Astrocyte (in vitro differentiated cells and primary cell): Measurements from ENCODE around the gene RPL10.

Experiments
- CTCF ChIP-seq: IDR thresholded peaks from 2 replicates; pipeline ENCODE4 v1.5.1; 2011; ENCODE audit warnings: low read depth, mild to moderate bottlenecking, inconsistent platforms, low read length, moderate library complexity; ENCODE audit not compliant: insufficient read depth
- EZH2 ChIP-seq: IDR thresholded peaks from 2 replicates; pipeline ENCODE4 v1.6.1; 2012; ENCODE audit warnings: mild to moderate bottlenecking, low read length, inconsistent platforms; ENCODE audit not compliant: insufficient read depth

- TF ChIP-seq CTCF = no peak
- no peak for TF ChIP-seq EZH2
Measured at GRCh38 chrX:154381271-154381670, 16.9 kb upstream of the RPL10 start.
